SJSA1 (cell line): ENCODE data around the gene FBXO41. TPM values are rescaled to one million over a fixed set of nuclear protein-coding genes. Genes with fewer than 3 reads are reported as not detected.
A peak's percentile ranks its signal among the peaks of the same experiment; 100 is the strongest.

Experiments used
- DNase-seq, 2 experiments: peaks; one replicate each; pipeline ENCODE4 v3.0.0-alpha.2; 2015 to 2020; ENCODE audit warnings: low spot score in 2 of 2, low read depth in 1 of 2
- H3K27ac ChIP-seq: fragments of 250-450 bp; sonication (Bioruptor Pico); 2 replicates; pipeline ENCODE4 v1.5.1; 2020; ENCODE audit warnings: mild to moderate bottlenecking, moderate library complexity
- H3K27me3 ChIP-seq: fragments of 250-450 bp; sonication (Bioruptor Pico); replicated peaks from 2 replicates; pipeline ENCODE4 v1.5.1; 2020; ENCODE audit warnings: mild to moderate bottlenecking, moderate library complexity
- H3K36me3 ChIP-seq: fragments of 250-450 bp; sonication (Bioruptor Pico); 2 replicates; pipeline ENCODE4 v1.5.1; 2020; ENCODE audit warnings: mild to moderate bottlenecking
- H3K4me1 ChIP-seq: fragments of 250-450 bp; sonication (Bioruptor Pico); replicated peaks from 2 replicates; pipeline ENCODE4 v1.6.1; 2021; ENCODE audit warnings: mild to moderate bottlenecking
- H3K4me3 ChIP-seq: fragments of 250-450 bp; sonication (Bioruptor Pico); 2 replicates; pipeline ENCODE4 v1.5.1; 2020; ENCODE audit warnings: mild to moderate bottlenecking
- H3K9me3 ChIP-seq: fragments of 250-450 bp; sonication (Bioruptor Pico); replicated peaks from 2 replicates; pipeline ENCODE4 v1.5.1; 2020; ENCODE audit warnings: mild to moderate bottlenecking
- total RNA-seq: library from RNA; depleted of rRNA; stranded (reverse); fragments of >200 nt; shearing (Covaris generic); gene quantifications from 2 replicates; pipeline ENCODE4 v1.2.3, GENCODE V29; 2014; rRNA removed

Gene FBXO41
- total RNA-seq = 0.05 and 0.72 TPM in 2 replicates

GRCh38 chr2:73284296-73285158 lies at the start of gene FBXO41:
FBXO41 (minus strand) TSS chr2:73284478; CDS start chr2:73269630, 14,848 bp downstream.
- H3K27me3 ChIP-seq = peaks cover 45% of the 10 kb centered on the region
- no peaks in the 10 kb centered on the region; the same call in 1 of the 2 replicates for H3K36me3 ChIP-seq
- H3K27ac ChIP-seq = no peak within 1 kb of the TSS
- H3K4me1 ChIP-seq = peaks cover 4% of the 10 kb centered on the region
- H3K4me3 ChIP-seq = peak within 1 kb of the TSS; percentile 35
- no peak for DNase-seq
- no peaks in the 10 kb centered on the region for H3K9me3 ChIP-seq

- no peak for DNase-seq
- no peak overlapping the region for H3K4me3 ChIP-seq
- no peak overlapping the region for H3K27ac ChIP-seq
- no peaks in the 10 kb centered on the region for H3K9me3 ChIP-seq
- no peaks in the 10 kb centered on the region for H3K36me3 ChIP-seq
- H3K27me3 ChIP-seq = peaks cover 20% of the 10 kb centered on the region
- H3K4me1 ChIP-seq = no peaks in the 10 kb centered on the region
Observed at GRCh38 chr2:73334045-73334444, 49.8 kb upstream of the FBXO41 start.

GRCh38 chr2:73333564-73333963 lies 49.3 kb upstream of the FBXO41 start:
- Histone ChIP-seq H3K36me3 (no peaks in the 10 kb centered on the region), H3K4me1 (no peaks in the 10 kb centered on the region)
- no peak for DNase-seq

GRCh38 chr2:73324126-73324725 lies 39.9 kb upstream of the FBXO41 start:
- Histone ChIP-seq H3K27me3 (peaks cover 42% of the 10 kb centered on the region), H3K36me3 (no peaks in the 10 kb centered on the region), H3K27ac (no peak overlapping the region), H3K4me3 (no peak overlapping the region), H3K4me1 (no peaks in the 10 kb centered on the region), H3K9me3 (no peaks in the 10 kb centered on the region; the same call in 1 of the 2 replicates)
- no peak for DNase-seq

More at GRCh38 chr2:73333564-73333963, 49.3 kb upstream of the FBXO41 start:
- Histone ChIP-seq H3K9me3 (no peaks in the 10 kb centered on the region), H3K27me3 (peaks cover 15% of the 10 kb centered on the region), H3K27ac (no peak overlapping the region), H3K4me3 (no peak overlapping the region)

GRCh38 chr2:73323551-73323950 lies 39.3 kb upstream of the FBXO41 start:
- H3K9me3 ChIP-seq = no peaks in the 10 kb centered on the region; the same call in 1 of the 2 replicates
- H3K27ac ChIP-seq = no peak overlapping the region
- H3K36me3 ChIP-seq = no peaks in the 10 kb centered on the region
- H3K4me3 ChIP-seq = no peak overlapping the region
- DNase-seq = no peak
- no peaks in the 10 kb centered on the region for H3K4me1 ChIP-seq
- peaks cover 47% of the 10 kb centered on the region for H3K27me3 ChIP-seq

- Histone ChIP-seq H3K27me3 (peaks cover 21% of the 10 kb centered on the region), H3K4me1 (no peaks in the 10 kb centered on the region), H3K36me3 (no peaks in the 10 kb centered on the region), H3K27ac (no peak overlapping the region), H3K9me3 (no peaks in the 10 kb centered on the region), H3K4me3 (no peak overlapping the region)
- DNase-seq = no peak
Observed at GRCh38 chr2:73314441-73314840, 30.2 kb upstream of the FBXO41 start.

- DNase-seq = no peak
- H3K27me3 ChIP-seq = peaks cover 24% of the 10 kb centered on the region
- H3K9me3 ChIP-seq = no peaks in the 10 kb centered on the region
- no peaks in the 10 kb centered on the region for H3K4me1 ChIP-seq
- H3K36me3 ChIP-seq = no peaks in the 10 kb centered on the region
- no peak overlapping the region for H3K27ac ChIP-seq
- H3K4me3 ChIP-seq = no peak overlapping the region
Observed at GRCh38 chr2:73307720-73308119, 23.4 kb upstream of the FBXO41 start.

GRCh38 chr2:73301636-73302035 lies 17.4 kb upstream of the FBXO41 start:
- no peaks in the 10 kb centered on the region for H3K36me3 ChIP-seq
- no peak for DNase-seq
- no peak overlapping the region for H3K4me3 ChIP-seq
- H3K4me1 ChIP-seq = no peaks in the 10 kb centered on the region
- H3K9me3 ChIP-seq = no peaks in the 10 kb centered on the region
- peaks cover 32% of the 10 kb centered on the region for H3K27me3 ChIP-seq
- no peak overlapping the region for H3K27ac ChIP-seq

- Histone ChIP-seq H3K4me3 (no peak overlapping the region), H3K27me3 (peaks cover 32% of the 10 kb centered on the region), H3K4me1 (no peaks in the 10 kb centered on the region)
Observed at GRCh38 chr2:73300926-73301325, 16.6 kb upstream of the FBXO41 start.

GRCh38 chr2:73297586-73297985 lies 13.3 kb upstream of the FBXO41 start:
- Histone ChIP-seq H3K36me3 (no peaks in the 10 kb centered on the region), H3K4me1 (peaks cover 11% of the 10 kb centered on the region), H3K27me3 (peaks cover 60% of the 10 kb centered on the region), H3K4me3 (no peak overlapping the region), H3K27ac (no peak overlapping the region), H3K9me3 (no peaks in the 10 kb centered on the region)
- no peak for DNase-seq

More at GRCh38 chr2:73300926-73301325, 16.6 kb upstream of the FBXO41 start:
- Histone ChIP-seq H3K9me3 (no peaks in the 10 kb centered on the region), H3K36me3 (no peaks in the 10 kb centered on the region), H3K27ac (no peak overlapping the region)
- DNase-seq = no peak

GRCh38 chr2:73297151-73297559 lies 12.9 kb upstream of the FBXO41 start:
- Histone ChIP-seq H3K27ac (no peak overlapping the region), H3K4me1 (peaks cover 11% of the 10 kb centered on the region), H3K9me3 (no peaks in the 10 kb centered on the region), H3K27me3 (peaks cover 64% of the 10 kb centered on the region), H3K36me3 (no peaks in the 10 kb centered on the region), H3K4me3 (no peak overlapping the region)
- DNase-seq = no peak

- no peak overlapping the region for H3K4me3 ChIP-seq
- no peak overlapping the region for H3K27ac ChIP-seq
- H3K4me1 ChIP-seq = peaks cover 19% of the 10 kb centered on the region
- peaks cover 77% of the 10 kb centered on the region for H3K27me3 ChIP-seq
- DNase-seq = no peak
- H3K9me3 ChIP-seq = peaks cover 2% of the 10 kb centered on the region; the same call in 1 of the 2 replicates
- H3K36me3 ChIP-seq = no peaks in the 10 kb centered on the region
Observed at GRCh38 chr2:73295751-73296400, 11.6 kb upstream of the FBXO41 start.

GRCh38 chr2:73294239-73294638 lies 10.0 kb upstream of the FBXO41 start:
- DNase-seq = no peak
- Histone ChIP-seq H3K4me3 (no peak overlapping the region), H3K27ac (no peak overlapping the region), H3K9me3 (peaks cover 2% of the 10 kb centered on the region; the same call in 1 of the 2 replicates), H3K4me1 (peaks cover 19% of the 10 kb centered on the region), H3K27me3 (peaks cover 85% of the 10 kb centered on the region), H3K36me3 (no peaks in the 10 kb centered on the region)
